ENCODE data around the gene TMEM200C.
"Not testable (repeated sequence)": the region's sequence is repeated elsewhere in the genome, so short reads cannot be mapped to it uniquely, and the experiment has no call there.

Gene TMEM200C

DNA sequence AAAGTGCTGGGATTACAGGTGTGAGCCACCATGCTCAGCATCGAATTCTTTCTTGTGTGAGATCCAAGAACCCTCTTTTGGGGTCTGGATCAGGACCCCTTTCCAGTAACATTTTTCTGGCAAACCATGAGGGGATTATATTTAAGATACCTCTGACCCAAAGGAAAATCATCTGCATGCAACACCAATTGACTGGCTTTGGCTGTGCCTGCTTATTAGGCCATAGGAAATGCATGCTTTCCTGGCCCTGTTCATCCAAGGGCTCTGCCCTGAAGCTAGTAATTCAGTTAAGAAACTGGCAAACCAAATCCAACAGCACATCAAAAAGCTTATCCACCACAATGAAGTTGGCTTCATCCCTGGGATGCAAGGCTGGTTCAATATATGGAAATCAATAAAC, 33.2 kb downstream of the TMEM200C start:
- POLR2A ChIA-PET; H3K4me3 ChIP-seq (ENCODE audit: control insufficient read depth in 1 of 7, extremely low read depth in 1 of 7, insufficient read depth in 4 of 7, low read depth in 2 of 7, low read length in 6 of 7); H3K36me3 ChIP-seq (ENCODE audit: control insufficient read depth in 4 of 4, insufficient read depth in 4 of 4, low read length in 3 of 4); H3K27me3 ChIP-seq (replicated peaks in 2 of 5; ENCODE audit: control insufficient read depth in 4 of 5, insufficient read depth in 5 of 5, low read length in 4 of 5); DNase-seq; H3K27ac ChIP-seq (ENCODE audit: insufficient read depth in 1 of 2, low read depth in 1 of 2, low read length in 2 of 2, poor library complexity in 1 of 2, severe bottlenecking in 2 of 2); H3K4me1 ChIP-seq (ENCODE audit: control extremely low read depth in 1 of 4, control insufficient read depth in 4 of 4, insufficient read depth in 4 of 4, low read length in 3 of 4); H3K9me3 ChIP-seq (ENCODE audit: control extremely low read depth in 1 of 5, control insufficient read depth in 4 of 5, insufficient read depth in 2 of 5, low read depth in 1 of 5, low read length in 4 of 5): not testable (repeated sequence)
- CTCF ChIA-PET, result interaction anchor here (1.1 kb wide), 1 partner anchor 21 kb away, joined by 3 read pairs; no protein-coding TSS in a partner anchor
- WGBS (ENCODE audit: insufficient coverage), result 100% methylated on average over 1 of the region's 1 CpG

DNA sequence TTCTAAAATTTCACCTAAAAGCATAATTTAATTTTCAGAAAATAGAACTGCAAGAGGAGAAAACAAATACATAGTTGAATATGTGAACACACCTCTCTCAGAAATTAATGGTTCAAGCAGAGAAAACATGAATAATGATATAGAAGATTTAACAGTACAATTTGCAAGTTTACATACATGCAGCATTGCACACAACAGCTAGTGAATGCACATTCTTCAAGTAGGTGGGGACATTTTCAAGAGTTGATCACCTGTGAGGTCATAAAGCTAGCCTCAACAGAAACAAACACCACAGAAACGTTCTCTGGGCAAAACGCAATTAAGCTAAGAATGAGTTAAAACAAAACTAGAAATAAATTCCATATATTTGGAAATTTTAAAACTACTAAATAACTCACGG, 38.1 kb downstream of the TMEM200C start:
- Histone ChIP-seq H3K27me3 (replicated peaks in 2 of 5; ENCODE audit: control insufficient read depth in 4 of 5, insufficient read depth in 5 of 5, low read length in 4 of 5) (peaks cover 0 to 8% (median 3%) of the 10 kb centered on the region in 5 experiments), H3K4me3 (ENCODE audit: control insufficient read depth in 1 of 7, extremely low read depth in 1 of 7, insufficient read depth in 4 of 7, low read depth in 2 of 7, low read length in 6 of 7) (no peak overlapping the region), H3K36me3 (ENCODE audit: control insufficient read depth in 4 of 4, insufficient read depth in 4 of 4, low read length in 3 of 4) (no peaks in the 10 kb centered on the region), H3K27ac (ENCODE audit: insufficient read depth in 1 of 2, low read depth in 1 of 2, low read length in 2 of 2, poor library complexity in 1 of 2, severe bottlenecking in 2 of 2) (no peak overlapping the region), H3K9me3 (ENCODE audit: control extremely low read depth in 1 of 5, control insufficient read depth in 4 of 5, insufficient read depth in 2 of 5, low read depth in 1 of 5, low read length in 4 of 5) (peaks cover 0 to 6% (median 0%) of the 10 kb centered on the region in 5 experiments), H3K4me1 (ENCODE audit: control extremely low read depth in 1 of 4, control insufficient read depth in 4 of 4, insufficient read depth in 4 of 4, low read length in 3 of 4) (no peaks in the 10 kb centered on the region)
- ChIA-PET CTCF (no interaction called here), POLR2A (no interaction called here)
- no CpG with 5 or more reads among the region's 3 CpGs for WGBS (ENCODE audit: insufficient coverage)
- no peak for DNase-seq

DNA sequence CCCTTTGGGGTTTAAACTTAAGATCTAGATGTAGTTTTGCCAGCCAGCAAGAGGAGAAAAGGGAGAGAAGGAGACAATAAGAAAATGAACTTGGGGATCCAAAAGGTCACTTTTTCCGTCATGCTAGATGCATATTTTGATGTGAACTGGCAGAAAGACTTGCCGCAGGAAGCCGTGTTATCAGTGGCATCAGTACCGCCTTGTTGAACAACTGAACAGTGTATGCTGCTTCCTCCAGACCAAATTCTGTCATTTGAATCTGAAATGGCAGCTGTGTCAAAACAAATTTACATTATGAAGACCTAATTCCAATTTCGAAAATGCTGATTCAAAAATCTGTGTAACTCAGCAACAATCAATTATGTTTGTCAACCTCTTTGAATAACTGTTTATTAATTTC, 42.1 kb downstream of the TMEM200C start:
- Histone ChIP-seq H3K9me3 (ENCODE audit: control extremely low read depth in 1 of 5, control insufficient read depth in 4 of 5, insufficient read depth in 2 of 5, low read depth in 1 of 5, low read length in 4 of 5) (no peaks in the 10 kb centered on the region), H3K27me3 (replicated peaks in 2 of 5; ENCODE audit: control insufficient read depth in 4 of 5, insufficient read depth in 5 of 5, low read length in 4 of 5) (peaks cover 0 to 9% (median 5%) of the 10 kb centered on the region in 5 experiments), H3K4me3 (ENCODE audit: control insufficient read depth in 1 of 7, extremely low read depth in 1 of 7, insufficient read depth in 4 of 7, low read depth in 2 of 7, low read length in 6 of 7) (no peak overlapping the region), H3K4me1 (ENCODE audit: control extremely low read depth in 1 of 4, control insufficient read depth in 4 of 4, insufficient read depth in 4 of 4, low read length in 3 of 4) (no peaks in the 10 kb centered on the region), H3K27ac (ENCODE audit: insufficient read depth in 1 of 2, low read depth in 1 of 2, low read length in 2 of 2, poor library complexity in 1 of 2, severe bottlenecking in 2 of 2) (no peak overlapping the region), H3K36me3 (ENCODE audit: control insufficient read depth in 4 of 4, insufficient read depth in 4 of 4, low read length in 3 of 4) (no peaks in the 10 kb centered on the region)
- WGBS (ENCODE audit: insufficient coverage), result 34% methylated on average over 4 of the region's 5 CpGs
- ChIA-PET CTCF (no interaction called here), POLR2A (no interaction called here)
- DNase-seq, result peak in 2 of 3 donors; percentile 14 to 46

DNA sequence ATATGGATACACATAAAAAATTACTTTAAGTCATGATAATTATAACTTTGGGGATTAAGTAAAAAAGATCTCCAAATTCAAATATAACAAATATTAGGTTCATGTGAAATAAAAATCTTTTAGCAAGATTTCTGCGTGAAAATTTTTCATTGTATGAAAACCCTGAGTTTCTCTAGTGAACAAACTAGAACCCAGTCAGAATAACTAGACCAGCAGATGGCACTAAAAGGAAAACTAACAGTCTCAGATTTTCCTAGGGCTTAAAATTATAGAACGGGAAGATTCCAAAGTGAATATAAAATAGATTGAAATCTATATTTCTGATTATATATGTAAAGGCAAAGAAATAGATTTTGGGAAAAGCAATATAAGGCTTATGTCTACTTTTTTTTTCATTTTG, 43.3 kb downstream of the TMEM200C start:
- ChIA-PET CTCF (no interaction called here), POLR2A (no interaction called here)
- Histone ChIP-seq H3K36me3 (ENCODE audit: control insufficient read depth in 4 of 4, insufficient read depth in 4 of 4, low read length in 3 of 4) (no peaks in the 10 kb centered on the region), H3K4me3 (ENCODE audit: control insufficient read depth in 1 of 7, extremely low read depth in 1 of 7, insufficient read depth in 4 of 7, low read depth in 2 of 7, low read length in 6 of 7) (no peak overlapping the region), H3K27ac (ENCODE audit: insufficient read depth in 1 of 2, low read depth in 1 of 2, low read length in 2 of 2, poor library complexity in 1 of 2, severe bottlenecking in 2 of 2) (no peak overlapping the region), H3K9me3 (ENCODE audit: control extremely low read depth in 1 of 5, control insufficient read depth in 4 of 5, insufficient read depth in 2 of 5, low read depth in 1 of 5, low read length in 4 of 5) (no peaks in the 10 kb centered on the region), H3K27me3 (replicated peaks in 2 of 5; ENCODE audit: control insufficient read depth in 4 of 5, insufficient read depth in 5 of 5, low read length in 4 of 5) (peaks cover 0 to 6% (median 5%) of the 10 kb centered on the region in 5 experiments), H3K4me1 (ENCODE audit: control extremely low read depth in 1 of 4, control insufficient read depth in 4 of 4, insufficient read depth in 4 of 4, low read length in 3 of 4) (no peaks in the 10 kb centered on the region)
- no peak for DNase-seq
- no CpG with 5 or more reads among the region's 2 CpGs for WGBS (ENCODE audit: insufficient coverage)

DNA sequence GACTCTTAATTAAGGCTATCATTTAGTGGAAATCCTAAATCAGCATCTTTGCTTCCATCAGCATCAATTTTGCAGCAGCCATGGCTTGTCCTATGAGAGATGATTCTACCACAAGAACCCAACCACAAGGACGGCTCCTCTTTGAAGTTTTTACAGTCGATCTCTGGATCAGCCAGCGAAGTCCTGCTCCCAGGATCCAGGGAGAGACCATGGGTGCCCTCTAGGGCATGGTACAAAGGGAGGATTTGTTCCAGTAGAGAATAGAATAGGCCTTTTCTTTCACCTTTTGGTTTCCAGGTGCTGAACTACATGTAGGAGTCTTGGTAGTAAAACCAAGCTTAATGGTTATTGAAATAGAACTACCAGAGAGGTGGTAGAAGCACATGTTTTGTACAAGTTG, 52.7 kb downstream of the TMEM200C start:
- 90% methylated on average over 3 of the region's 3 CpGs for WGBS (ENCODE audit: insufficient coverage)
- Histone ChIP-seq H3K9me3 (ENCODE audit: control extremely low read depth in 1 of 5, control insufficient read depth in 4 of 5, insufficient read depth in 2 of 5, low read depth in 1 of 5, low read length in 4 of 5) (no peaks in the 10 kb centered on the region), H3K4me1 (ENCODE audit: control extremely low read depth in 1 of 4, control insufficient read depth in 4 of 4, insufficient read depth in 4 of 4, low read length in 3 of 4) (no peaks in the 10 kb centered on the region), H3K27me3 (replicated peaks in 2 of 5; ENCODE audit: control insufficient read depth in 4 of 5, insufficient read depth in 5 of 5, low read length in 4 of 5) (peaks cover 0 to 7% (median 3%) of the 10 kb centered on the region in 5 experiments), H3K36me3 (ENCODE audit: control insufficient read depth in 4 of 4, insufficient read depth in 4 of 4, low read length in 3 of 4) (no peaks in the 10 kb centered on the region), H3K4me3 (ENCODE audit: control insufficient read depth in 1 of 7, extremely low read depth in 1 of 7, insufficient read depth in 4 of 7, low read depth in 2 of 7, low read length in 6 of 7) (no peak overlapping the region), H3K27ac (ENCODE audit: insufficient read depth in 1 of 2, low read depth in 1 of 2, low read length in 2 of 2, poor library complexity in 1 of 2, severe bottlenecking in 2 of 2) (no peak overlapping the region)
- CTCF ChIA-PET, result interaction anchor here (0.7 to 1.2 kb wide), 2 partner anchors 12 to 733 kb away, joined by 3 read pairs; no protein-coding TSS in a partner anchor
- POLR2A ChIA-PET, result no interaction called here
- DNase-seq, result no peak

DNA sequence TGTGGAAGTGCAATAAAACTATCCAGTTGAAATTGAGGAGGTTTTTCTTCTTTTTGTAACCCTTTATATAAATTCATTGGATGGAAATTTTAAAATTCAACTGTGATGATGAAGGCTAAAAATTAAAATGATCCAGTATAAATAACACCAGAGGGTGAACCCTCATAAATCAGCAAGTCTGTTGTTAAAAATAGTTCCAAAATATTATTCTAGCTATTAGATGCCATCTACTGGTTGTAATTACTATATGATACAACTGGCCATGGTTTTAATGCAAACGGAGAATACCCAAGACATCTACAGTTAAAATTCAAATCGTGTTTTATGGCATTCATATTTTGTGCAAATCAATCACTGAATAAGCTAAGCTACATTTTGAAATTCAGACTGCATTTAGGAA, 53.8 kb downstream of the TMEM200C start:
- Histone ChIP-seq H3K4me3 (ENCODE audit: control insufficient read depth in 1 of 7, extremely low read depth in 1 of 7, insufficient read depth in 4 of 7, low read depth in 2 of 7, low read length in 6 of 7) (no peak overlapping the region), H3K4me1 (ENCODE audit: control extremely low read depth in 1 of 4, control insufficient read depth in 4 of 4, insufficient read depth in 4 of 4, low read length in 3 of 4) (no peaks in the 10 kb centered on the region), H3K27ac (ENCODE audit: insufficient read depth in 1 of 2, low read depth in 1 of 2, low read length in 2 of 2, poor library complexity in 1 of 2, severe bottlenecking in 2 of 2) (no peak overlapping the region), H3K9me3 (ENCODE audit: control extremely low read depth in 1 of 5, control insufficient read depth in 4 of 5, insufficient read depth in 2 of 5, low read depth in 1 of 5, low read length in 4 of 5) (no peaks in the 10 kb centered on the region), H3K27me3 (replicated peaks in 2 of 5; ENCODE audit: control insufficient read depth in 4 of 5, insufficient read depth in 5 of 5, low read length in 4 of 5) (peaks cover 0 to 7% (median 3%) of the 10 kb centered on the region in 5 experiments), H3K36me3 (ENCODE audit: control insufficient read depth in 4 of 4, insufficient read depth in 4 of 4, low read length in 3 of 4) (no peaks in the 10 kb centered on the region)
- no CpG with 5 or more reads among the region's 2 CpGs for WGBS (ENCODE audit: insufficient coverage)
- ChIA-PET CTCF (interaction anchor here (0.9 to 1.2 kb wide), 2 partner anchors 20 to 234 kb away, joined by 3 read pairs; no protein-coding TSS in a partner anchor), POLR2A (no interaction called here)
- DNase-seq, result peak in 1 of 3 donors; percentile 2

DNA sequence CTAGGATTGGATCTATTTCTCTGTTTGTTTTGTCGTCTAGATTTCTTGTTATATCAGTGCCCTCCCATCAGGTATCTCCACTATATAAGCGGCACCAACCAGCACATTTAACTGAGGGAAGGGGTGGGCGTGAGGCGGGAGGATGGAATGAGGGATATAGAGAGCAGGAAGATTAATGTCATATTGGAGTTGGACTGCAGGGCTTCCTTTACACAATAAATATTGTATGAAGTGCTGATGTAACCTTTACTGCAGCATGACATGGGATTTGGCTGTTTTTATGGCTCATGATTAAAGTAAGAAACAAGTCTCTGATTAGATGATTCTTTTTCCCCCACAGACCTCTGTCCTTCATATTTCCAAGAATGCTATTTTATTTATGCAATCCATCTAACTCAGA, 54.8 kb downstream of the TMEM200C start:
- POLR2A ChIA-PET, result no interaction called here
- WGBS (ENCODE audit: insufficient coverage), result 100% methylated on average over 1 of the region's 4 CpGs
- Histone ChIP-seq H3K4me1 (ENCODE audit: control extremely low read depth in 1 of 4, control insufficient read depth in 4 of 4, insufficient read depth in 4 of 4, low read length in 3 of 4) (no peaks in the 10 kb centered on the region), H3K27ac (ENCODE audit: insufficient read depth in 1 of 2, low read depth in 1 of 2, low read length in 2 of 2, poor library complexity in 1 of 2, severe bottlenecking in 2 of 2) (no peak overlapping the region), H3K9me3 (ENCODE audit: control extremely low read depth in 1 of 5, control insufficient read depth in 4 of 5, insufficient read depth in 2 of 5, low read depth in 1 of 5, low read length in 4 of 5) (no peaks in the 10 kb centered on the region), H3K4me3 (ENCODE audit: control insufficient read depth in 1 of 7, extremely low read depth in 1 of 7, insufficient read depth in 4 of 7, low read depth in 2 of 7, low read length in 6 of 7) (no peak overlapping the region), H3K36me3 (ENCODE audit: control insufficient read depth in 4 of 4, insufficient read depth in 4 of 4, low read length in 3 of 4) (no peaks in the 10 kb centered on the region), H3K27me3 (replicated peaks in 2 of 5; ENCODE audit: control insufficient read depth in 4 of 5, insufficient read depth in 5 of 5, low read length in 4 of 5) (peaks cover 0 to 7% (median 3%) of the 10 kb centered on the region in 5 experiments)
- CTCF ChIA-PET, result interaction anchor here (1.2 kb wide), 3 partner anchors 233 to 239 kb away, joined by 3 read pairs; no protein-coding TSS in a partner anchor
- DNase-seq, result no peak

All from common myeloid progenitor, CD34-positive (primary cell).